Measurements from ENCODE around the gene SIRT3. TPM values are rescaled to one million over a fixed set of nuclear protein-coding genes. Genes with fewer than 3 reads are reported as not detected.

The SIRT3 gene
- total RNA-seq, 1 experiment from 2014 or later, result 13.6 TPM

- no peak overlapping the region for H3K27ac ChIP-seq (ENCODE audit: low read depth, low read length, poor library complexity, severe bottlenecking)
- H3K27me3 ChIP-seq (replicated peaks; ENCODE audit: insufficient read depth, low read depth, low read length, poor library complexity), result no peaks in the 10 kb centered on the region
- DNase-seq (ENCODE audit: low spot score), result no peak
- intact Hi-C loops (cut with micrococcal nuclease; ENCODE audit: unreplicated experiment), result loop anchor here (10.0 kb wide), 1 partner anchor 241 kb away; the partner anchor contains the start of gene ANO9
- TF ChIP-seq EZH2 (IDR thresholded peaks at IDR 0.05; ENCODE audit: borderline replicate concordance, low read depth, low read length, poor library complexity, severe bottlenecking) (no peak), CTCF (conservative IDR thresholded peaks at IDR 0.05; ENCODE audit: low read depth, low read length) (no peak)
- H3K4me3 ChIP-seq (ENCODE audit: low read depth, low read length, poor library complexity, severe bottlenecking), result no peak overlapping the region
- BruUV-seq (replicated peaks), result no TSS peak
- H3K4me1 ChIP-seq (ENCODE audit: insufficient read depth, low read length, poor library complexity, severe bottlenecking), result peaks cover under 1% of the 10 kb centered on the region
- H3K9me3 ChIP-seq (ENCODE audit: low read depth, low read length, poor library complexity, severe bottlenecking), result no peaks in the 10 kb centered on the region
- POLR2A ChIA-PET (ENCODE audit: low non-redundant PET), result no interaction called here
- CTCF ChIA-PET, result no interaction called here
- peaks cover 4% of the 10 kb centered on the region for H3K36me3 ChIP-seq (ENCODE audit: insufficient read depth, low read length, poor library complexity, severe bottlenecking)
These were observed 32.1 kb downstream of the SIRT3 start for GRCh38 chr11:203945-204586.

GRCh38 chr11:203056-203944, 32.8 kb downstream of the SIRT3 start:
- no peak for TF ChIP-seq EZH2 (IDR thresholded peaks at IDR 0.05; ENCODE audit: borderline replicate concordance, low read depth, low read length, poor library complexity, severe bottlenecking)
- TF ChIP-seq CTCF (conservative IDR thresholded peaks at IDR 0.05; ENCODE audit: low read depth, low read length), result no peak
- Histone ChIP-seq H3K27me3 (replicated peaks; ENCODE audit: insufficient read depth, low read depth, low read length, poor library complexity) (no peaks in the 10 kb centered on the region), H3K4me1 (ENCODE audit: insufficient read depth, low read length, poor library complexity, severe bottlenecking) (no peaks in the 10 kb centered on the region), H3K4me3 (ENCODE audit: low read depth, low read length, poor library complexity, severe bottlenecking) (no peak overlapping the region), H3K27ac (ENCODE audit: low read depth, low read length, poor library complexity, severe bottlenecking) (no peak overlapping the region), H3K9me3 (ENCODE audit: low read depth, low read length, poor library complexity, severe bottlenecking) (no peaks in the 10 kb centered on the region), H3K36me3 (ENCODE audit: insufficient read depth, low read length, poor library complexity, severe bottlenecking) (peaks cover 4% of the 10 kb centered on the region)
- ChIA-PET POLR2A (ENCODE audit: low non-redundant PET) (no interaction called here), CTCF (no interaction called here)
- BruUV-seq (replicated peaks), result no TSS peak
- intact Hi-C loops (cut with micrococcal nuclease; ENCODE audit: unreplicated experiment), result loop anchor here (10.0 kb wide), 1 partner anchor 242 kb away; the partner anchor contains the start of gene ANO9
- DNase-seq (ENCODE audit: low spot score), result no peak

- DNase-seq (ENCODE audit: low spot score), result no peak
- Histone ChIP-seq H3K4me1 (ENCODE audit: insufficient read depth, low read length, poor library complexity, severe bottlenecking) (no peaks in the 10 kb centered on the region), H3K4me3 (ENCODE audit: low read depth, low read length, poor library complexity, severe bottlenecking) (no peak overlapping the region), H3K27ac (ENCODE audit: low read depth, low read length, poor library complexity, severe bottlenecking) (no peak overlapping the region), H3K9me3 (ENCODE audit: low read depth, low read length, poor library complexity, severe bottlenecking) (no peaks in the 10 kb centered on the region), H3K27me3 (replicated peaks; ENCODE audit: insufficient read depth, low read depth, low read length, poor library complexity) (no peaks in the 10 kb centered on the region), H3K36me3 (ENCODE audit: insufficient read depth, low read length, poor library complexity, severe bottlenecking) (peaks cover 4% of the 10 kb centered on the region)
- CTCF ChIA-PET, result no interaction called here
- no peak for TF ChIP-seq EZH2 (IDR thresholded peaks at IDR 0.05; ENCODE audit: borderline replicate concordance, low read depth, low read length, poor library complexity, severe bottlenecking)
- TF ChIP-seq CTCF (conservative IDR thresholded peaks at IDR 0.05; ENCODE audit: low read depth, low read length), result no peak
- intact Hi-C loops (cut with micrococcal nuclease; ENCODE audit: unreplicated experiment), result loop anchor here (10.0 kb wide), 1 partner anchor 242 kb away; the partner anchor contains the start of gene ANO9
- no TSS peak for BruUV-seq (replicated peaks)
- POLR2A ChIA-PET (ENCODE audit: low non-redundant PET), result no interaction called here
These were observed 33.7 kb downstream of the SIRT3 start for GRCh38 chr11:202490-202889.
